GM12878 (cell line): ENCODE measurements around the gene CNDP2. TPM values are rescaled to one million over a fixed set of nuclear protein-coding genes. Genes with fewer than 3 reads are reported as not detected.

Experiments used
- CBFB ChIP-seq: IDR thresholded peaks from 2 replicates; pipeline ENCODE4 v1.6.1; 2016; ENCODE audit warnings: antibody characterized with exemption, low read depth
- EGR1 ChIP-seq, 2 experiments: IDR thresholded peaks; 1 replicate in 1 of 2; 2 replicates in 1 of 2; pipeline ENCODE4 v1.6.1; 2011 to 2012; ENCODE audit warnings: low read depth in 2 of 2, low read length in 2 of 2, borderline replicate concordance in 1 of 2, mild to moderate bottlenecking in 1 of 2, moderate library complexity in 1 of 2
- EP300 ChIP-seq, 2 experiments: fragments of 150-350 bp in 1 of 2; IDR thresholded peaks; 2 replicates each; pipeline ENCODE4 v1.6.1; 2011 to 2012; ENCODE audit warnings: low read depth in 2 of 2, low read length in 2 of 2, borderline replicate concordance in 1 of 2, improper control_type of control experiment in 1 of 2, inconsistent platforms in 1 of 2; ENCODE audit not compliant: control insufficient read depth in 1 of 2
- LARP7 ChIP-seq: fragments of 450-650 bp; IDR thresholded peaks from 2 replicates; pipeline ENCODE4 v1.6.1; 2017; ENCODE audit warnings: mild to moderate bottlenecking
- MTA2 ChIP-seq: fragments of 450-650 bp; IDR thresholded peaks from 2 replicates; pipeline ENCODE4 v1.6.1; 2016; ENCODE audit warnings: low read depth, mild to moderate bottlenecking, moderate library complexity
- MXI1 ChIP-seq: fragments of 150-350 bp; IDR thresholded peaks from 2 replicates; pipeline ENCODE4 v1.6.1; 2011; ENCODE audit warnings: low read depth, mild to moderate bottlenecking, inconsistent platforms, low read length, improper control_type of control experiment
- NFYB ChIP-seq: IDR thresholded peaks from 2 replicates; pipeline ENCODE4 v1.6.1; 2011; ENCODE audit warnings: low read depth, mild to moderate bottlenecking, low read length, improper control_type of control experiment, moderate library complexity; ENCODE audit not compliant: insufficient read depth
- POLR2A ChIP-seq: IDR thresholded peaks from 2 replicates; pipeline ENCODE4 v1.6.1; 2011; ENCODE audit warnings: low read depth, mild to moderate bottlenecking, low read length
- SPI1 ChIP-seq: IDR thresholded peaks from 2 replicates; pipeline ENCODE4 v1.6.1; 2011; ENCODE audit warnings: low read depth, mild to moderate bottlenecking, low read length, moderate library complexity, borderline replicate concordance; ENCODE audit not compliant: insufficient read depth
- TCF3 ChIP-seq: IDR thresholded peaks from 2 replicates; pipeline ENCODE4 v1.6.1; 2012; ENCODE audit warnings: low read depth, mild to moderate bottlenecking, low read length, borderline replicate concordance; ENCODE audit not compliant: insufficient read depth
- ZNF24 ChIP-seq: fragments of 450-650 bp; IDR thresholded peaks from 2 replicates; pipeline ENCODE4 v1.6.1; 2017; ENCODE audit warnings: antibody characterized with exemption, mild to moderate bottlenecking
- polyA plus RNA-seq, 11 experiments: library from polyadenylated mRNA; depleted of rRNA in 4 of 11; unstranded in 6 of 11; stranded (reverse) in 5 of 11; fragments of >200 nt; fragmentation: Nextera tagmentation in 4 of 11; fragmentation: Illumina TruSeq in 1 of 11; extraction: Ambion mirVana in 4 of 11; extraction: Trizol in 1 of 11; gene quantifications; 1 replicate in 1 of 11; 2 replicates in 10 of 11; pipeline versions ENCODE4 v1.2.1 to v1.2.3, GENCODE V29; 2011 to 2016; ENCODE audit warnings: inconsistent platforms in 2 of 11, missing spikeins in 2 of 11, low read depth in 1 of 11
- total RNA-seq, 4 experiments: library from RNA; depleted of rRNA in 3 of 4; stranded (reverse); fragments of >200 nt in 3 of 4; fragmentation: Illumina TruSeq in 1 of 4; extraction: Trizol in 1 of 4; gene quantifications; 2 replicates each; pipeline versions ENCODE4 v1.2.1 to v1.2.3, GENCODE V29; 2013 to 2021
- TF ChIP-seq, protein P1 (sequence below): fragments of 450-650 bp; IDR thresholded peaks from 2 replicates; pipeline ENCODE4 v1.6.1; 2016; ENCODE audit warnings: mild to moderate bottlenecking, moderate library complexity, borderline replicate concordance
- TF ChIP-seq, protein P2 (sequence below): IDR thresholded peaks from 2 replicates; pipeline ENCODE4 v1.6.1; 2012; ENCODE audit warnings: low read length, inconsistent platforms
- TF ChIP-seq, protein P3 (sequence below): fragments of 450-650 bp; conservative IDR thresholded peaks from 2 replicates; pipeline ENCODE4 v1.6.1; 2017; ENCODE audit warnings: mild to moderate bottlenecking, moderate library complexity
- TF ChIP-seq, protein P4 (sequence below): IDR thresholded peaks from 2 replicates; pipeline ENCODE4 v1.6.1; 2011; ENCODE audit warnings: borderline replicate concordance, low read depth, mild to moderate bottlenecking, moderate library complexity, mixed read lengths, low read length; ENCODE audit not compliant: insufficient read depth; ENCODE audit errors: extremely low read length
- TF ChIP-seq, protein P5 (sequence below): fragments of 450-650 bp; IDR thresholded peaks from 2 replicates; pipeline ENCODE4 v1.6.1; 2016; ENCODE audit warnings: mild to moderate bottlenecking
- TF ChIP-seq, protein P6 (sequence below): IDR thresholded peaks from 2 replicates; pipeline ENCODE4 v1.6.1; 2011; ENCODE audit warnings: low read depth, mild to moderate bottlenecking, low read length, moderate library complexity, borderline replicate concordance; ENCODE audit errors: extremely low read depth

CNDP2 gene
- total and polyA plus RNA-seq, 10 of the 15 experiments (the other 5 are each of a cell fraction or from before 2014, with no cell fraction given) = 63.5 to 213 (median 158) TPM

DNA sequence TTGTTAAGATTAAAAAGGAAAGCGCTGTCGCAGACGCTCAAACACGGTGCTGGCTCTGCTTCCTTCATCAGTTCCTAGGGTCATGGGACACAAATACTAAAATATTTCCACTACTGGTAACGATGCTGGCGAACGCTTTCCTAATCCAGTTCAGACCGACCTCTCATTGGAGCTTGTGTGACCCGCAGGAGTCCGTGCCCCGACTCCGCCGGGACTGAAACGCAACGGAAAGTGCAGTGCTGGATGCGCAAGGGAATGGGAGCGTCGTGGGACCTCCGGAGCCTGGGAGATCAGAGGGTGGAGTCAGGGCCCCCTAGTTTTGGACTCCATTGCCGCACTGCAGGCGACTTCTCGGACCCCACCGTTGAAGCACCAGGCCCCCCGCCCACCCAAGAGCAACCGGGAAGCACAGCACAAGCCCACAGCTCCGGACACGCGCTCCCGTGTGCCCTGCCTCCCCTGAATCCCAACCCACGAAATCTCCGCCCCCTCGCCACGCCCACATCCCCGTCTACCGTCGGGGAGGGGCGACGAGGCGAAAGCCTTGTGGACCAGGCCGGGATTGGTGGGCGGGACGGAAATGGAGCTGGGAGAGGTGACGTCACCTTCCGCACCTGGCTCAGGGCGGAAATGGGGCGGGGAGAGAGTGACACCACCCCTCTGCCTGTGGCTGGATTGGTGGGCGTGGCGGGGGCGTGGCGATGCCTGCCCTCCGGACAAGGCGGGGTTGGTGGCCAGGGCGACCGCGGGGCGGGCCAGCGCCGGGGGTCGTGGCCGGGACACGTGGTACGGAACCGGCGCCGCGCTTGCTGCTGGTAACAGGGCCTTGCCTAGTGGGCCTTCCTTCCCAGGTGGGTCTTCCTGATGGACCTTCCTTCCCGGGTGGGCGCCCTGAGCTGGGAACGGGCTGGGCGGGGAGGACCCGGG, at the start of gene CNDP2 (continued):
- TF ChIP-seq, protein P1, sequence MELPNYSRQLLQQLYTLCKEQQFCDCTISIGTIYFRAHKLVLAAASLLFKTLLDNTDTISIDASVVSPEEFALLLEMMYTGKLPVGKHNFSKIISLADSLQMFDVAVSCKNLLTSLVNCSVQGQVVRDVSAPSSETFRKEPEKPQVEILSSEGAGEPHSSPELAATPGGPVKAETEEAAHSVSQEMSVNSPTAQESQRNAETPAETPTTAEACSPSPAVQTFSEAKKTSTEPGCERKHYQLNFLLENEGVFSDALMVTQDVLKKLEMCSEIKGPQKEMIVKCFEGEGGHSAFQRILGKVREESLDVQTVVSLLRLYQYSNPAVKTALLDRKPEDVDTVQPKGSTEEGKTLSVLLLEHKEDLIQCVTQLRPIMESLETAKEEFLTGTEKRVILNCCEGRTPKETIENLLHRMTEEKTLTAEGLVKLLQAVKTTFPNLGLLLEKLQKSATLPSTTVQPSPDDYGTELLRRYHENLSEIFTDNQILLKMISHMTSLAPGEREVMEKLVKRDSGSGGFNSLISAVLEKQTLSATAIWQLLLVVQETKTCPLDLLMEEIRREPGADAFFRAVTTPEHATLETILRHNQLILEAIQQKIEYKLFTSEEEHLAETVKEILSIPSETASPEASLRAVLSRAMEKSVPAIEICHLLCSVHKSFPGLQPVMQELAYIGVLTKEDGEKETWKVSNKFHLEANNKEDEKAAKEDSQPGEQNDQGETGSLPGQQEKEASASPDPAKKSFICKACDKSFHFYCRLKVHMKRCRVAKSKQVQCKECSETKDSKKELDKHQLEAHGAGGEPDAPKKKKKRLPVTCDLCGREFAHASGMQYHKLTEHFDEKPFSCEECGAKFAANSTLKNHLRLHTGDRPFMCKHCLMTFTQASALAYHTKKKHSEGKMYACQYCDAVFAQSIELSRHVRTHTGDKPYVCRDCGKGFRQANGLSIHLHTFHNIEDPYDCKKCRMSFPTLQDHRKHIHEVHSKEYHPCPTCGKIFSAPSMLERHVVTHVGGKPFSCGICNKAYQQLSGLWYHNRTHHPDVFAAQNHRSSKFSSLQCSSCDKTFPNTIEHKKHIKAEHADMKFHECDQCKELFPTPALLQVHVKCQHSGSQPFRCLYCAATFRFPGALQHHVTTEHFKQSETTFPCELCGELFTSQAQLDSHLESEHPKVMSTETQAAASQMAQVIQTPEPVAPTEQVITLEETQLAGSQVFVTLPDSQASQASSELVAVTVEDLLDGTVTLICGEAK = peak; percentile 85
- peak; percentile 57; the same call in 1 of the 2 replicates for TF ChIP-seq SPI1
- TF ChIP-seq, protein P2, sequence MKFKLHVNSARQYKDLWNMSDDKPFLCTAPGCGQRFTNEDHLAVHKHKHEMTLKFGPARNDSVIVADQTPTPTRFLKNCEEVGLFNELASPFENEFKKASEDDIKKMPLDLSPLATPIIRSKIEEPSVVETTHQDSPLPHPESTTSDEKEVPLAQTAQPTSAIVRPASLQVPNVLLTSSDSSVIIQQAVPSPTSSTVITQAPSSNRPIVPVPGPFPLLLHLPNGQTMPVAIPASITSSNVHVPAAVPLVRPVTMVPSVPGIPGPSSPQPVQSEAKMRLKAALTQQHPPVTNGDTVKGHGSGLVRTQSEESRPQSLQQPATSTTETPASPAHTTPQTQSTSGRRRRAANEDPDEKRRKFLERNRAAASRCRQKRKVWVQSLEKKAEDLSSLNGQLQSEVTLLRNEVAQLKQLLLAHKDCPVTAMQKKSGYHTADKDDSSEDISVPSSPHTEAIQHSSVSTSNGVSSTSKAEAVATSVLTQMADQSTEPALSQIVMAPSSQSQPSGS = peak; percentile 84; the same call in 1 of the 2 replicates
- TF ChIP-seq, protein P3, sequence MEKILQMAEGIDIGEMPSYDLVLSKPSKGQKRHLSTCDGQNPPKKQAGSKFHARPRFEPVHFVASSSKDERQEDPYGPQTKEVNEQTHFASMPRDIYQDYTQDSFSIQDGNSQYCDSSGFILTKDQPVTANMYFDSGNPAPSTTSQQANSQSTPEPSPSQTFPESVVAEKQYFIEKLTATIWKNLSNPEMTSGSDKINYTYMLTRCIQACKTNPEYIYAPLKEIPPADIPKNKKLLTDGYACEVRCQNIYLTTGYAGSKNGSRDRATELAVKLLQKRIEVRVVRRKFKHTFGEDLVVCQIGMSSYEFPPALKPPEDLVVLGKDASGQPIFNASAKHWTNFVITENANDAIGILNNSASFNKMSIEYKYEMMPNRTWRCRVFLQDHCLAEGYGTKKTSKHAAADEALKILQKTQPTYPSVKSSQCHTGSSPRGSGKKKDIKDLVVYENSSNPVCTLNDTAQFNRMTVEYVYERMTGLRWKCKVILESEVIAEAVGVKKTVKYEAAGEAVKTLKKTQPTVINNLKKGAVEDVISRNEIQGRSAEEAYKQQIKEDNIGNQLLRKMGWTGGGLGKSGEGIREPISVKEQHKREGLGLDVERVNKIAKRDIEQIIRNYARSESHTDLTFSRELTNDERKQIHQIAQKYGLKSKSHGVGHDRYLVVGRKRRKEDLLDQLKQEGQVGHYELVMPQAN = peak; percentile 10
- TF ChIP-seq, protein P4, sequence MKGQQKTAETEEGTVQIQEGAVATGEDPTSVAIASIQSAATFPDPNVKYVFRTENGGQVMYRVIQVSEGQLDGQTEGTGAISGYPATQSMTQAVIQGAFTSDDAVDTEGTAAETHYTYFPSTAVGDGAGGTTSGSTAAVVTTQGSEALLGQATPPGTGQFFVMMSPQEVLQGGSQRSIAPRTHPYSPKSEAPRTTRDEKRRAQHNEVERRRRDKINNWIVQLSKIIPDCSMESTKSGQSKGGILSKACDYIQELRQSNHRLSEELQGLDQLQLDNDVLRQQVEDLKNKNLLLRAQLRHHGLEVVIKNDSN = peak; percentile 92
- TF ChIP-seq TCF3 = peak; percentile 54; the same call in 1 of the 2 replicates
- TF ChIP-seq LARP7 = no peak
- TF ChIP-seq EGR1 (IDR thresholded peaks at IDR 0.05; ENCODE audit: borderline replicate concordance in 1 of 2, low read depth in 2 of 2, low read length in 2 of 2) = peak in 1 of 2 experiments; percentile 56; a peak in 1 of 3 replicates
- TF ChIP-seq, protein P5, sequence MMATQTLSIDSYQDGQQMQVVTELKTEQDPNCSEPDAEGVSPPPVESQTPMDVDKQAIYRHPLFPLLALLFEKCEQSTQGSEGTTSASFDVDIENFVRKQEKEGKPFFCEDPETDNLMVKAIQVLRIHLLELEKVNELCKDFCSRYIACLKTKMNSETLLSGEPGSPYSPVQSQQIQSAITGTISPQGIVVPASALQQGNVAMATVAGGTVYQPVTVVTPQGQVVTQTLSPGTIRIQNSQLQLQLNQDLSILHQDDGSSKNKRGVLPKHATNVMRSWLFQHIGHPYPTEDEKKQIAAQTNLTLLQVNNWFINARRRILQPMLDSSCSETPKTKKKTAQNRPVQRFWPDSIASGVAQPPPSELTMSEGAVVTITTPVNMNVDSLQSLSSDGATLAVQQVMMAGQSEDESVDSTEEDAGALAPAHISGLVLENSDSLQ = peak; percentile 98
- TF ChIP-seq POLR2A = peak; percentile 86
- TF ChIP-seq, protein P6, sequence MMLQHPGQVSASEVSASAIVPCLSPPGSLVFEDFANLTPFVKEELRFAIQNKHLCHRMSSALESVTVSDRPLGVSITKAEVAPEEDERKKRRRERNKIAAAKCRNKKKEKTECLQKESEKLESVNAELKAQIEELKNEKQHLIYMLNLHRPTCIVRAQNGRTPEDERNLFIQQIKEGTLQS = peak; percentile 44; the same call in 1 of the 2 replicates
- peak; percentile 68; the same call in 1 of the 2 replicates for TF ChIP-seq NFYB
- no peak for TF ChIP-seq CBFB
- TF ChIP-seq MTA2 = peak; percentile 29; the same call in 1 of the 2 replicates
- TF ChIP-seq ZNF24 = no peak
- no peak for TF ChIP-seq EP300 (IDR thresholded peaks at IDR 0.05; ENCODE audit: borderline replicate concordance in 1 of 2, control insufficient read depth in 1 of 2, low read depth in 2 of 2, low read length in 2 of 2)
- TF ChIP-seq MXI1 = peak; percentile 94
